HG03575 (cell line): ENCODE data around the gene TMEM220.

Experiments
- ATAC-seq: cut with Tn5 transposase; IDR thresholded peaks from one replicate; pipeline ENCODE4 v1.9.1; 2021; ENCODE audit not compliant: unreplicated experiment, insufficient number of reproducible peaks, low FRiP score; ENCODE audit errors: extremely low read depth

Gene TMEM220

DNA sequence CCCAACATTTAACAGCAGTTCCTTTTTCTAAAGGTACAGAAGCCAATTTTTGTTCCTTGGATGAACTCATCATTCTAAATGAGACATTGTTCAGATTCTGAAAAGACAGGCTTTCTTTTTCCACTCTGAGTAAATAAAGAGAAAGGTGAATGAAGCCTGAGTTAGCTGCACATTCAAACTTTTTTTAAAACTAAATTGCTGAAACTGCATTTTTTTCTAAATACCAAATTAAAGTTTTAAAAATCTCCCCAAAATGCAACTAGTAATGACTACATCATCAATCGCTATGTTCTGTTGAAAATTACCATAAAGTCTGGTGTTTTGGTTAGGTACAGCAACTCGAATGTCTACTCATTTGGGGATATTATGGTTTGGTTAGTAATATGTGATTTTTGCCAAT, 42.3 kb downstream of the TMEM220 start:
- ATAC-seq, result no peak

GRCh38 chr17:10683853-10684252, 46.0 kb downstream of the TMEM220 start:
- ATAC-seq, result no peak

GRCh38 chr17:10681866-10682446, 47.9 kb downstream of the TMEM220 start:
- ATAC-seq, result no peak

GRCh38 chr17:10674704-10675103, 55.1 kb downstream of the TMEM220 start:
- ATAC-seq, result no peak

DNA sequence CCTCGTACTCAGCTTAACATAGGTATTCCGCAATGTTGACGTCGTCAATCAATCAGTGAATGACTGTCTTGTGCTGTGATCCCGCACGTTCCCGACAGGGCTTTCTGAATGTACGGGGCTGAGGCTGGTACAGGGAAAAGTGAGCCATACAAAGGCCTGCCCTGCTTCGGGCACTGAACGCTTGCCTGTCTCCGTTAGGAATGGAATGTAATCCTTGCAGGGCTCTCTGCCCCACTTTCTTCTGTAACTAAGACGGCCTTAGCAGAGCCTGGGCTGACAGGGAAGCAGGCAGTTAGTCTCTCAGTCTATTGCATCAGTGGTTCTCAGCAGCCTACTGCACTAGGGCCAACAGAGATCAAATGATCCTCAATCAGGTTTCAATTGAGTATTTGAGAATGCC, 56.5 kb downstream of the TMEM220 start:
- ATAC-seq, result no peak

DNA sequence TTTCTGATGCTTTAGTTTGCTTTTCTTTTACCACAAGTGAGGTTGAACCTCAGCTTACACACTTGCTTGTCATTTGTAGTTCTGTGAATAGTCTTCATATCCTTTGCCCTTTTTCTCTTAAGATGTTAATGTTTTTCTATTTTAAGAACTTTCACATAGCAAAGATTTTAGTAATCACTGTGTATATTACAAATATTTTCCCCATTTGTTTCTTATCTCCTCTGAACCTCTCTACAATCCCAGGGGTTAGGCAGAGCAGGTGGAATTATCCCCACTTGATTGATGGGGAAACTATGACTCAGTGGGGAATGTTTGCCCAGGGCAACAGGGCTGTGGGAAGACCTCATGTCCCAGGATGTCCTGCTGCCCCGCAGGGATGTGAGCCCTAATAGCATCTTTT, 61.0 kb downstream of the TMEM220 start:
- ATAC-seq, result no peak

- no peak for ATAC-seq
Observed at GRCh38 chr17:10666906-10667305, 62.9 kb downstream of the TMEM220 start.

GRCh38 chr17:10664571-10664970, 65.3 kb downstream of the TMEM220 start:
- ATAC-seq, result no peak
